Measurements from ENCODE around the gene CACNA1A.
"Not testable (repeated sequence)": the region's sequence is repeated elsewhere in the genome, so short reads cannot be mapped to it uniquely, and the experiment has no call there.

DNA sequence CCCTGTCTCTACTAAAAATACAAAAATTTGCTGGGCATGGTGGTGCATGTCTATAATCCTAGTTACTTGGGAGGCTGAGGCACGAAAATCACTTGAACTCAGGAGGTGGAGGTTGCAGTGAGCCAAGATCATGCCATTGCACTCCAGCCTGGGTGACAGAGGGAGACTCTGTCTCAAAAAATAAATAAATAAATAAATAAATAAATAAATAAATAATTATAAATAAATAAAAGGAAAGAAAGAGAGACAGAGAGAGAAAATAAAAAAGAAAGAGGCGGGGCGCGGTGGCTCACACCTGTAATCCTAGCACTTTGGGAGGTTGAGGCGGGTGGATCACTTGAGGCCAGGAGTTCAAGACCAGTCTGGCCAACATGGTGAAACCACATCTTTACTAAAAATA is 328.7 kb downstream of the CACNA1A start:
- TF ChIP-seq, protein P1, sequence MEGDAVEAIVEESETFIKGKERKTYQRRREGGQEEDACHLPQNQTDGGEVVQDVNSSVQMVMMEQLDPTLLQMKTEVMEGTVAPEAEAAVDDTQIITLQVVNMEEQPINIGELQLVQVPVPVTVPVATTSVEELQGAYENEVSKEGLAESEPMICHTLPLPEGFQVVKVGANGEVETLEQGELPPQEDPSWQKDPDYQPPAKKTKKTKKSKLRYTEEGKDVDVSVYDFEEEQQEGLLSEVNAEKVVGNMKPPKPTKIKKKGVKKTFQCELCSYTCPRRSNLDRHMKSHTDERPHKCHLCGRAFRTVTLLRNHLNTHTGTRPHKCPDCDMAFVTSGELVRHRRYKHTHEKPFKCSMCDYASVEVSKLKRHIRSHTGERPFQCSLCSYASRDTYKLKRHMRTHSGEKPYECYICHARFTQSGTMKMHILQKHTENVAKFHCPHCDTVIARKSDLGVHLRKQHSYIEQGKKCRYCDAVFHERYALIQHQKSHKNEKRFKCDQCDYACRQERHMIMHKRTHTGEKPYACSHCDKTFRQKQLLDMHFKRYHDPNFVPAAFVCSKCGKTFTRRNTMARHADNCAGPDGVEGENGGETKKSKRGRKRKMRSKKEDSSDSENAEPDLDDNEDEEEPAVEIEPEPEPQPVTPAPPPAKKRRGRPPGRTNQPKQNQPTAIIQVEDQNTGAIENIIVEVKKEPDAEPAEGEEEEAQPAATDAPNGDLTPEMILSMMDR (IDR thresholded peaks at IDR 0.05): not testable (repeated sequence)
- TF ChIP-seq EP300 (IDR thresholded peaks at IDR 0.05): not testable (repeated sequence)
